CD4-positive, alpha-beta memory T cell (primary cell): ENCODE measurements around the gene OPN1MW. TPM values are rescaled to one million over a fixed set of nuclear protein-coding genes. Genes with fewer than 3 reads are reported as not detected.
"Not testable (repeated sequence)": the region's sequence is repeated elsewhere in the genome, so short reads cannot be mapped to it uniquely, and the experiment has no call there.

ENCODE experiments used
- CTCF ChIA-PET: fragments of 350-600 bp; sonication (Branson Sonifier 250); formaldehyde crosslinking; loops from one replicate; lab custom pipeline; 2021; ENCODE audit warnings: inconsistent platforms; ENCODE audit not compliant: partially characterized antibody; lab: Charles Lee
- POLR2A ChIA-PET: fragments of 350-600 bp; sonication (Branson Sonifier 250); formaldehyde crosslinking; loops from one replicate; lab custom pipeline; 2021; ENCODE audit not compliant: partially characterized antibody; lab: Charles Lee
- DNase-seq, 5 donors: peaks; one replicate each; pipeline versions ENCODE4 v3.0.0 to v3.0.0-alpha.2; 2020 to 2022; ENCODE audit warnings: mixed read lengths in 1 of 5
- H3K27ac ChIP-seq: one replicate; pipeline ENCODE4 v1.7.0; 2013; ENCODE audit warnings: low read depth, low read length
- H3K27me3 ChIP-seq: 2 replicates; pipeline ENCODE4 v1.7.0; 2013; ENCODE audit warnings: mild to moderate bottlenecking, low read length, moderate library complexity; ENCODE audit not compliant: insufficient read depth
- H3K36me3 ChIP-seq: 2 replicates; pipeline ENCODE4 v1.7.0; 2013; ENCODE audit warnings: mild to moderate bottlenecking, low read length, moderate library complexity; ENCODE audit not compliant: insufficient read depth
- H3K4me1 ChIP-seq: 2 replicates; pipeline ENCODE4 v1.7.0; 2013; ENCODE audit warnings: mild to moderate bottlenecking, low read length, moderate library complexity; ENCODE audit not compliant: insufficient read depth
- H3K4me3 ChIP-seq, 2 donors: one replicate each; pipeline ENCODE4 v1.7.0; 2013; ENCODE audit warnings: low read length in 2 of 2, mild to moderate bottlenecking in 1 of 2
- H3K9me3 ChIP-seq, 2 donors: one replicate each; pipeline ENCODE4 v1.7.0; 2013; ENCODE audit warnings: low read length in 2 of 2, control low read depth in 1 of 2; ENCODE audit not compliant: control insufficient read depth in 1 of 2
- H3K27ac Mint-ChIP-seq, 7 donors: one replicate each; pipeline ENCODE4 v1.8.0; 2020 to 2021; ENCODE audit warnings: mixed read lengths in 7 of 7, mild to moderate bottlenecking in 6 of 7, inconsistent platforms in 3 of 7, moderate library complexity in 3 of 7
- H3K27me3 Mint-ChIP-seq, 2 donors: one replicate each; pipeline ENCODE4 v1.8.0; 2020 to 2021; ENCODE audit warnings: mixed read lengths in 2 of 2
- H3K36me3 Mint-ChIP-seq, 2 donors: one replicate each; pipeline ENCODE4 v1.8.0; 2020 to 2021; ENCODE audit warnings: mixed read lengths in 2 of 2, inconsistent platforms in 1 of 2, mild to moderate bottlenecking in 1 of 2
- H3K4me1 Mint-ChIP-seq, 4 donors: one replicate each; pipeline ENCODE4 v1.8.0; 2020 to 2021; ENCODE audit warnings: mixed read lengths in 4 of 4, mild to moderate bottlenecking in 1 of 4
- H3K4me3 Mint-ChIP-seq, 8 donors: one replicate each; pipeline ENCODE4 v1.8.0; 2020 to 2021; ENCODE audit warnings: mixed read lengths in 8 of 8, mild to moderate bottlenecking in 7 of 8, moderate library complexity in 6 of 8, inconsistent platforms in 3 of 8
- H3K9me3 Mint-ChIP-seq, 8 donors: one replicate each; pipeline ENCODE4 v1.8.0; 2020 to 2021; ENCODE audit warnings: mixed read lengths in 8 of 8, mild to moderate bottlenecking in 5 of 8, inconsistent platforms in 3 of 8, moderate library complexity in 1 of 8
- intact Hi-C: fragments of 100-400 bp; cut with micrococcal nuclease; formaldehyde crosslinking; loops from one replicate; pipeline ENCODE4 v1.15.1; 2023
- polyA plus RNA-seq, 2 donors: library from polyadenylated mRNA; unstranded; fragments of 300-500 nt; fragmentation: Illumina TruSeq; gene quantifications; one replicate each; pipeline ENCODE4 v1.2.3, GENCODE V29; 2021
- total RNA-seq, 2 experiments: library from RNA; stranded (reverse); gene quantifications; one replicate each; pipeline ENCODE4 v1.2.3, GENCODE V29; 2021

Gene OPN1MW
- total and polyA plus RNA-seq, 4 experiments from 2014 or later: not detected

DNA sequence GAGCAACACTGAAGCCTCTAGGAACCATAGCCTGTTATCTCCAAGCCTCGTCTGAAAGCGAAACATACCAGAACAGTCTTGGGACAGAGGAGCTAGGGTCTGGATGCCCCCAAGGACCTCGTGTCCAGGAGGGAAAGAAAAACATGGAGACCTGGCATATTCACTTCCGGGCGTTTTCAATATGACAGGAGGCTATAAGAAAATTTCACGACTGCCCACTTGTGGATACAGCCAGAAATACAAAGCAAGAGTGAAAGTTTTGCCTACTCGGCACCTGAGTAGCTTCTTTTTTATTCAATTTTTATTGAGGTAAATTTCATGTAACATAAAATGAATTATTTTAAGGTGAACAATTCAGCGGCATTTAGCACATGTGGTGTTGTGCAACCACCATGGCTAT lies 17.5 kb upstream of the OPN1MW start:
- H3K9me3 ChIP-seq, H3K27ac Mint-ChIP-seq, H3K36me3 Mint-ChIP-seq, H3K4me3 Mint-ChIP-seq, H3K36me3 ChIP-seq, H3K4me1 ChIP-seq, H3K4me1 Mint-ChIP-seq, H3K9me3 Mint-ChIP-seq, H3K27ac ChIP-seq, intact Hi-C loops, DNase-seq, H3K27me3 ChIP-seq, CTCF ChIA-PET, H3K4me3 ChIP-seq, H3K27me3 Mint-ChIP-seq, POLR2A ChIA-PET: not testable (repeated sequence)

- H3K4me1 Mint-ChIP-seq, H3K9me3 ChIP-seq, H3K9me3 Mint-ChIP-seq, H3K36me3 Mint-ChIP-seq, POLR2A ChIA-PET, CTCF ChIA-PET, H3K4me3 ChIP-seq, H3K4me3 Mint-ChIP-seq, H3K27me3 ChIP-seq, intact Hi-C loops, H3K27ac ChIP-seq, H3K36me3 ChIP-seq, H3K27me3 Mint-ChIP-seq, DNase-seq, H3K27ac Mint-ChIP-seq, H3K4me1 ChIP-seq: not testable (repeated sequence)
Measured at GRCh38 chrX:154168384-154168783, 14.0 kb upstream of the OPN1MW start.

GRCh38 chrX:154172535-154172943 lies 9.9 kb upstream of the OPN1MW start:
- POLR2A ChIA-PET: not testable (repeated sequence)

DNA sequence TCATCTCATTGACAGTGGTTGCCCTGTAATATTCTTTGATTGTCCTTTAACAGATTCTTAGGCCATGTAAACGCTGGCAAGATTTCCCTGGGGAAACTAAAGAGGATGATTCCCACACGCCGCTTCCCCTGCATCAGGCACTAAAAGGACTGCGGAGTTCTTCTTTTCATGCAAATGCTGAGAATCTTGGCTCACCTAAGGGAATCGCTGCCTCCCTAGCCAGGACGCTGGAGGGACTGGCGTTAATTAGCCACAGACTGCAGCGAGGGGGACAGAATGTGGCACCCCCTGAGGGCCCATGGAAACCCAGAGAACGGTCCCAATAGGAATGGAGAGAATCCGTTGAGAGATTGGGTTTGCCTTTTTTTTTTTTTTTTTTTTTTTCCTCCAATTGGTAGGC lies 8.0 kb upstream of the OPN1MW start:
- H3K4me3 ChIP-seq, H3K9me3 Mint-ChIP-seq, POLR2A ChIA-PET, H3K36me3 Mint-ChIP-seq, H3K4me3 Mint-ChIP-seq, intact Hi-C loops, H3K9me3 ChIP-seq, DNase-seq, H3K4me1 ChIP-seq, H3K27ac ChIP-seq, H3K27me3 ChIP-seq, CTCF ChIA-PET, H3K36me3 ChIP-seq, H3K27me3 Mint-ChIP-seq, H3K4me1 Mint-ChIP-seq, H3K27ac Mint-ChIP-seq: not testable (repeated sequence)

More at GRCh38 chrX:154172535-154172943, 9.9 kb upstream of the OPN1MW start:
- DNase-seq, H3K4me3 Mint-ChIP-seq, H3K9me3 ChIP-seq, CTCF ChIA-PET, H3K27ac Mint-ChIP-seq, H3K36me3 ChIP-seq, H3K27me3 Mint-ChIP-seq, H3K4me3 ChIP-seq, H3K36me3 Mint-ChIP-seq, H3K9me3 Mint-ChIP-seq, H3K4me1 Mint-ChIP-seq, H3K27me3 ChIP-seq, H3K4me1 ChIP-seq, H3K27ac ChIP-seq, intact Hi-C loops: not testable (repeated sequence)

- POLR2A ChIA-PET, H3K27ac ChIP-seq, H3K4me3 Mint-ChIP-seq, intact Hi-C loops, H3K9me3 ChIP-seq, H3K36me3 Mint-ChIP-seq, H3K36me3 ChIP-seq, H3K27me3 ChIP-seq, H3K27ac Mint-ChIP-seq, H3K9me3 Mint-ChIP-seq, H3K27me3 Mint-ChIP-seq, CTCF ChIA-PET, H3K4me1 Mint-ChIP-seq, H3K4me1 ChIP-seq, H3K4me3 ChIP-seq, DNase-seq: not testable (repeated sequence)
Measured at GRCh38 chrX:154183794-154184193, 1.4 kb downstream of the OPN1MW start.

DNA sequence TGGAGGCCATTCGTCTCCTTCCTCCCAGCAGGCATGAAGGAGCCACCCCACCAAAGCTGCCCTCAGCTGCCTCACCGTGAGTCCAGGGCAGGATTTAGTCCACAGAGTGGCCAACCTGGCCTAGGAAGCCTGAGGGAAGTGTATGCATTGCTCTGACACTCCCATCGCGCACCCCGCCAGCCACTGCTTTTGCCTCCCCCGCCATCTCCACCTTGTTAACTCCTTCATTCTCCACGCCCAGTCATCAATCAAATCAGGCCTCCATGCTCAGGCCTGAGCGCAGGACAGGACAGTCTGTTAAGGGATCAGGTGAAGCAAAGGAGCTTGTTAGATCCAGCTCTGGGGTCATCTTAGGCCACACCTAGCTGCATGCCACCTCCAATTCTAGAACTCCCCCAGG lies 10.4 kb downstream of the OPN1MW start:
- DNase-seq, H3K27me3 Mint-ChIP-seq, H3K27ac Mint-ChIP-seq, H3K36me3 ChIP-seq, H3K4me3 Mint-ChIP-seq, H3K4me1 Mint-ChIP-seq, H3K27me3 ChIP-seq, POLR2A ChIA-PET, H3K4me1 ChIP-seq, H3K4me3 ChIP-seq, CTCF ChIA-PET, H3K36me3 Mint-ChIP-seq, H3K27ac ChIP-seq, H3K9me3 ChIP-seq, intact Hi-C loops, H3K9me3 Mint-ChIP-seq: not testable (repeated sequence)

- H3K36me3 Mint-ChIP-seq, H3K9me3 ChIP-seq, H3K4me3 ChIP-seq, CTCF ChIA-PET, POLR2A ChIA-PET, H3K4me3 Mint-ChIP-seq, H3K4me1 Mint-ChIP-seq, H3K36me3 ChIP-seq, intact Hi-C loops, DNase-seq, H3K9me3 Mint-ChIP-seq, H3K27me3 Mint-ChIP-seq, H3K27me3 ChIP-seq, H3K27ac ChIP-seq, H3K27ac Mint-ChIP-seq, H3K4me1 ChIP-seq: not testable (repeated sequence)
Measured at GRCh38 chrX:154194316-154194715, 11.9 kb downstream of the OPN1MW start.

DNA sequence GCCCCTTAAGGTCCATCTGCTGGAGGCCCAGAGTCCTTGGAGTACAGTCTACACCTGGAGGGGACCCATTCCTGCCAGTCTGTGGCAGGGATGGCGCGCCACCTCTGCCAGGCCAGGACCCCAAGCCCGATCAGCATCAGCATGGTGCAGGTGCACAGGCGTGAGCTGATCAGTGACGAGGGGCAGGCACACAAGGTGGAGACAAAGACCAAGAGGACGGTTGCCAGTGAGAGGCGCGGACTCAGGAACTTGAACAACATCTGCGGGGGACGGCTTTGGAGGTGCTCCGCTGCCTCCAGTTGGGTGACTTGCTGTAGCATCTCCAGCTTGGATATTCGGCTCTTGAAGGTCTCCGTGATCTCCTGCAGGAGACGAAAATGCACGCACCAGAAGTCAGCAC lies 14.1 kb downstream of the OPN1MW start:
- H3K27me3 Mint-ChIP-seq, H3K27ac Mint-ChIP-seq: not testable (repeated sequence)

More for the DNA sequence above, 14.1 kb downstream of the OPN1MW start:
- H3K4me3 Mint-ChIP-seq, CTCF ChIA-PET, POLR2A ChIA-PET, H3K4me3 ChIP-seq, H3K4me1 Mint-ChIP-seq, H3K4me1 ChIP-seq, H3K36me3 Mint-ChIP-seq, H3K27ac ChIP-seq, H3K9me3 Mint-ChIP-seq, H3K36me3 ChIP-seq, intact Hi-C loops, H3K9me3 ChIP-seq, DNase-seq, H3K27me3 ChIP-seq: not testable (repeated sequence)
